GM12801 (cell line): ENCODE measurements around the gene RALA.

ENCODE experiments used
- TF ChIP-seq, protein P1 (sequence below): IDR thresholded peaks from one replicate; pipeline ENCODE4 v1.5.1; 2011; ENCODE audit warnings: control low read depth; ENCODE audit not compliant: insufficient read length; ENCODE audit errors: extremely low read depth

Gene RALA

DNA sequence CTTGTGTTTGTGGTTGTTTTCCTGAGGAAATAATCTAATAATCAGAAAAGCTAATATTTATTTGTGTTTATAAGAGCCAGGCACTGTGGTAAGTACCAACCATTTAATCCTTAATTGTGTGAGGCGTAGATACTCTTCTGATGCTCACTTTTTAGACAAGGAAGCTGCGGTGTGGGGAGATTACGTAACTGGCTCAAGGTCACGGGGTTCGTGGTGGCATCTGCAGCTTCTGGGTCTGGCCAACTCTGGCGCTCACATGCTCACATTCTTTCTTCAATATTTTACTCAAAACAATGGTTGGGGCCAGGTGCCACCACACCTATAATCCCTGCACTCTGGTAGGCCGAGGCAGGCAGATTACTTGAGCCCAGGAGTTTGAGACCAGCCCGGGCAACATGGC lies 77.6 kb downstream of the RALA start:
- TF ChIP-seq, protein P1, sequence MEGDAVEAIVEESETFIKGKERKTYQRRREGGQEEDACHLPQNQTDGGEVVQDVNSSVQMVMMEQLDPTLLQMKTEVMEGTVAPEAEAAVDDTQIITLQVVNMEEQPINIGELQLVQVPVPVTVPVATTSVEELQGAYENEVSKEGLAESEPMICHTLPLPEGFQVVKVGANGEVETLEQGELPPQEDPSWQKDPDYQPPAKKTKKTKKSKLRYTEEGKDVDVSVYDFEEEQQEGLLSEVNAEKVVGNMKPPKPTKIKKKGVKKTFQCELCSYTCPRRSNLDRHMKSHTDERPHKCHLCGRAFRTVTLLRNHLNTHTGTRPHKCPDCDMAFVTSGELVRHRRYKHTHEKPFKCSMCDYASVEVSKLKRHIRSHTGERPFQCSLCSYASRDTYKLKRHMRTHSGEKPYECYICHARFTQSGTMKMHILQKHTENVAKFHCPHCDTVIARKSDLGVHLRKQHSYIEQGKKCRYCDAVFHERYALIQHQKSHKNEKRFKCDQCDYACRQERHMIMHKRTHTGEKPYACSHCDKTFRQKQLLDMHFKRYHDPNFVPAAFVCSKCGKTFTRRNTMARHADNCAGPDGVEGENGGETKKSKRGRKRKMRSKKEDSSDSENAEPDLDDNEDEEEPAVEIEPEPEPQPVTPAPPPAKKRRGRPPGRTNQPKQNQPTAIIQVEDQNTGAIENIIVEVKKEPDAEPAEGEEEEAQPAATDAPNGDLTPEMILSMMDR: no peak

DNA sequence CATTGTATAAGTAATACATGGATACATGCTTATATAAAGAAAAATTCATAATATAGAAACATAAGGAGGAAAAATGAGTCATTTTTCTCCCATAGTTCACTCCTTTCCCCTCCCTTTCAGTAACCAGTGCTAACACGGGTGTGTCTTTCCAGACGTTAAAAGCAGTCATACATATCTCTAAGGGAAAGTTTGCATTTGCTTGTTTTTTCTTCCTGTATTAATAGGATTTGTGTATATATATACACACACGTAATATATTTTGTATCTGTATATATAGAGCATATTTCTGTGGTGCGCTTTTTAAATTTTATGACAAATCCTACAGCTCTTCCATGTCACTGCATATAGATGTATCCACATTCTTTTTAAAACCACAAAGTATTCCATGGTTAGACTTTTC lies 78.8 kb downstream of the RALA start:
- TF ChIP-seq, protein P1: no peak

DNA sequence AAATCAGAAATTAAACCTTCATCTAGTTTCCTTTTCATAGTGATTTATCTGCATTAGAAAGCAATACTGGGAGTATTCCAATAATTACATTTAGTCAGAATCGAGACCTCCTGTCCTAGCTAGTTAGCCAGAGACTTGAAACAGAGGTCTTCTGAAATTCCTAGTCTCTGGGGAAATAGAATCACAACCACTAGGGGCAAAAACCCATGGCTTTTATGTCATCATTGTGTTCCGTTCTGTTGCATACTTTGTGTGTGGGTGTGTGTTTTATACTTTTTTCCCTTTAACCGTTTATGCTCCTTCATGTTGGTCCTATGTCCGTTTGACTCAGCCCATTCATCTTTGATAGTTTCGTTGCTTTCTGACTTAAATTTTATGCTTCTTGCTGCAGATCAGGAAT lies 79.8 kb downstream of the RALA start:
- TF ChIP-seq, protein P1: no peak

DNA sequence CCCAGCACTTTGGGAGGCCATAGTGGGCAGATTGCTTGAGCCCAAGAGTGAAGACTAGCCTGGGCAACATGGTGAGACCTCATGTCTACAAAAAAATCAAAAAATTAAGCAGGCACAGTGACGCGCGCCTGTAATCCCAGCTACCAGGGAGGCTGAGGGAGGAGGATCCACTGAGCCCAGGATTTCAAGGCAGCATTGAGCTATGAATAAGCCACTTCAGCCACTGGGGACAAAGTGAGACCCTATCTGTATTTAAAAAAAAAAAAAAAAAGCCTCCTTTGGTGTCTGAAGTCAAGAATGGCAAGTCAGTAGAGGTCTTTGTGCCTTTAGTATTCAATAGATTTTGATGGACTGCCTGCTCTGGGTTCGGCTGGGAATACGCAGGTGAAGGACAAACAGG lies 85.7 kb downstream of the RALA start:
- TF ChIP-seq, protein P1: no peak

DNA sequence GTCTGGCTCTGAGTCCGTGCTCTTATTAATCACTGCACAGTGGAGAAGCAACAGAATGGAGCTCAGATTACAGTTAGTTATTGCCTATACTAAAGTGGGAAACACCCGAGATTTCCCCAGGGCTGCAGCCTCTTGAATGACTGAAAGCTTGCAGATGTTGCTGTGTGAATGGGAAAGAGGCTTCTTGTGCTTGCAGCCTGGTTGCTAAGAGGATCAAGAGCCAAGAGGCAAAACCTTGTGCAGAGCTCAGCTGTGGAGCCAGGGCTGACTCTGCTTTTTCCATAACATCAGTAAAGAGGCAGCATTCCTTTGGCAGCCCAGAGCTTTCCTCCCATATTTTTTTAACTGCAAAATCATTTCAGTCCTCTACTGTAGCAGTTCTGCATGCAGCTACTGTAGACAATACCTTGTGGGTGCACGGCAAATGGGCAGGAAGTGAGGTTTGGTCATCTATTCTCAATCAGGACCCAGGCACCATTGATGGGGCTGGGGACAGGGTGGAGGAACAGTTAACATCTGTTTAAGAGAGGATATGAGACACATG lies 86.5 kb downstream of the RALA start:
- TF ChIP-seq, protein P1: no peak

DNA sequence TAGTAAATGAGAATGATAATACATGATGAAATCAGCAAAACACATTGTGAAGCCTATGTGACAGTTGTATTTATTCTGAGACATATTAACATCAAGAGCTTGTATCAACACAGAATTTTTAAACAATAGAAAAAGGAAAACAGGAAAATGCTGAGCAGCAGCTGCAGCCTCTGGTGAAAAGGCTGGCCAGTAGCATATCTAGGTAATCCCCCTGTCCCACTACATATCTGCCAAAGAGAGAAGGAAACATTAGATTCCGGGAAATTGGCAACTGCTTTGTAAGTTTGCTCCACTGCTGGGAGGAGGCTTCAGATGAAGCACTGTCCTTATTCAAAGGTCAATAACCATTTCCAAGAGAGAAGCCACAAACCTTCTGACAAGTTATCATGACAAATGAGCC lies 89.4 kb downstream of the RALA start:
- TF ChIP-seq, protein P1: no peak

DNA sequence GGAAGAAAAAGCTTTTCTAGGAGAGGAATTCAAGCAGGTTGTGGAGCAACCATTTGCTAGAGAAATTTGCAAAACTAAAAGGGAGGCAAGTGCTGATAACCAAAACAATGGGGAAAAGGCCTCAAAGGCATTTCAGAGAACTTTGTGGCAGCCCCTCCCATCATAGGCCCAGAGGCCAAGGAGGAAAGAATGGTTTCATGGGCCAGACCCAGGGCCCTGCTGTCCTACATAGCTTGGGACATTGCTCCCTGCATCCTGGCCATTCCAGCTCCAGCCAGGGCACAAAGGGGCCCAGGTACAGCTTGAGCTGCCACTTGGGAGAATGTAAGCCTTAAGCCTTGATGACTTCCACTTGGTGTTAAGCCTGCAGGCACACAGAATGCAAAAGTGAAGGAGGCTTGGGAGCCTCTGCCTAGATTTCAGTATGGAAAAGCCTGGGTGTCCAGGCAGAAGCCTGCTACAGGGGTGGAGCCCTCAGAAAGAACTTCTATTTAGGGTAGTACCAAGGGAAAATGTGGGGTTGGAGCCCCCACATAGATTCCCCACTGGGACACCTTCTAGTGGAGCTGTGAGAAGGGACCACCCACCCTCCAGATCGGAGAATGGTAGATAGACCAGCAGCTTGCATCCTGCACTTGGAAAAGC lies 91.2 kb downstream of the RALA start:
- TF ChIP-seq, protein P1: no peak
